Neural cell (in vitro differentiated cells): ENCODE results near the gene WDFY3. TPM values are rescaled to one million over a fixed set of nuclear protein-coding genes. Genes with fewer than 3 reads are reported as not detected.

Experiments used
- H2AFZ ChIP-seq: fragments of 200-600, 300-800 bp; sonication (generic), shearing (Covaris generic); 2 replicates; pipeline ENCODE4 v1.6.0; 2014; ENCODE audit warnings: low read depth, mild to moderate bottlenecking, antibody characterized with exemption, low read length, moderate library complexity
- H3F3A ChIP-seq: fragments of 200-600 bp; shearing (Covaris generic); 2 replicates; pipeline ENCODE4 v1.6.1; 2016; ENCODE audit warnings: mild to moderate bottlenecking, moderate library complexity, mixed read lengths, antibody characterized with exemption, low read length; ENCODE audit not compliant: insufficient read depth, poor library complexity, severe bottlenecking
- H3K27ac ChIP-seq: fragments of 200-600, 300-800 bp; sonication (generic), shearing (Covaris generic); 2 replicates; pipeline ENCODE4 v1.5.1; 2014; ENCODE audit warnings: mild to moderate bottlenecking, low read length, moderate library complexity
- H3K27me3 ChIP-seq: fragments of 300-800, 200-600 bp; sonication (generic), shearing (Covaris generic); 2 replicates; pipeline ENCODE4 v1.6.0; 2014; ENCODE audit warnings: mild to moderate bottlenecking, low read depth, low read length, moderate library complexity; ENCODE audit not compliant: insufficient read depth
- H3K36me3 ChIP-seq: fragments of 300-800, 200-600 bp; sonication (generic), shearing (Covaris generic); 2 replicates; pipeline ENCODE4 v1.5.1; 2014; ENCODE audit warnings: mild to moderate bottlenecking, antibody characterized with exemption, low read length, moderate library complexity; ENCODE audit not compliant: insufficient read depth
- H3K4me2 ChIP-seq: fragments of 300-800, 200-600 bp; sonication (generic), shearing (Covaris generic); 2 replicates; pipeline ENCODE4 v1.6.0; 2014; ENCODE audit warnings: mild to moderate bottlenecking, low read length
- H3K4me3 ChIP-seq: fragments of 300-800, 200-600 bp; sonication (generic), shearing (Covaris generic); 2 replicates; pipeline ENCODE4 v1.5.1; 2014; ENCODE audit warnings: mild to moderate bottlenecking, low read length, moderate library complexity
- H3K79me2 ChIP-seq: fragments of 200-600 bp; shearing (Covaris generic); replicated peaks from 2 replicates; pipeline ENCODE4 v1.6.0; 2014; ENCODE audit warnings: mild to moderate bottlenecking, low read length, moderate library complexity; ENCODE audit not compliant: insufficient read depth
- H3K9ac ChIP-seq: fragments of 300-800, 200-600 bp; sonication (generic), shearing (Covaris generic); 2 replicates; pipeline ENCODE4 v1.6.1; 2016; ENCODE audit warnings: mild to moderate bottlenecking, low read length, mixed read lengths
- H3K9me2 ChIP-seq: fragments of 200-600 bp; shearing (Covaris generic); 2 replicates; pipeline ENCODE4 v1.6.1; 2016; ENCODE audit warnings: mild to moderate bottlenecking, low read length, mixed read lengths; ENCODE audit not compliant: insufficient read depth
- H3K9me3 ChIP-seq: fragments of 200-600, 300-800 bp; sonication (generic), shearing (Covaris generic); 2 replicates; pipeline ENCODE4 v1.6.1; 2016; ENCODE audit warnings: mild to moderate bottlenecking, mixed run types, low read length, moderate library complexity, mixed read lengths
- H4K20me1 ChIP-seq: fragments of 200-600 bp; shearing (Covaris generic); 2 replicates; pipeline ENCODE4 v1.6.1; 2016; ENCODE audit warnings: mild to moderate bottlenecking, mixed run types; ENCODE audit not compliant: insufficient read depth
- CTCF ChIP-seq: fragments of 450-650 bp; IDR thresholded peaks from 2 replicates; pipeline ENCODE4 v1.5.1; 2014; ENCODE audit warnings: antibody characterized with exemption, mild to moderate bottlenecking, moderate library complexity; ENCODE audit not compliant: poor library complexity, severe bottlenecking
- EP300 ChIP-seq: fragments of 450-650 bp; conservative IDR thresholded peaks from 2 replicates; pipeline ENCODE4 v1.6.1; 2014; ENCODE audit warnings: antibody characterized with exemption, mild to moderate bottlenecking, moderate library complexity; ENCODE audit not compliant: poor library complexity, severe bottlenecking
- EZH2 ChIP-seq: fragments of 200-600, 300-800 bp; shearing (Covaris generic), sonication (generic); IDR thresholded peaks from 2 replicates; pipeline ENCODE4 v1.6.1; 2014; ENCODE audit warnings: antibody characterized with exemption, low read length, borderline replicate concordance, mild to moderate bottlenecking; ENCODE audit not compliant: insufficient read depth, poor library complexity, severe bottlenecking
- MXI1 ChIP-seq: fragments of 450-650 bp; conservative IDR thresholded peaks from 2 replicates; pipeline ENCODE4 v1.6.1; 2014; ENCODE audit warnings: antibody characterized with exemption, mild to moderate bottlenecking; ENCODE audit not compliant: poor library complexity, severe bottlenecking
- POLR2AphosphoS5 ChIP-seq: IDR thresholded peaks from 2 replicates; pipeline ENCODE4 v1.6.1; 2012
- RAD21 ChIP-seq: fragments of 450-650 bp; conservative IDR thresholded peaks from 2 replicates; pipeline ENCODE4 v1.6.1; 2014; ENCODE audit warnings: antibody characterized with exemption, mild to moderate bottlenecking, moderate library complexity
- REST ChIP-seq: IDR thresholded peaks from 2 replicates; pipeline ENCODE4 v1.6.1; 2012; ENCODE audit warnings: borderline replicate concordance
- SMC3 ChIP-seq: fragments of 450-650 bp; conservative IDR thresholded peaks from 2 replicates; pipeline ENCODE4 v1.6.1; 2014; ENCODE audit warnings: antibody characterized with exemption, mild to moderate bottlenecking, moderate library complexity; ENCODE audit not compliant: poor library complexity
- TAF1 ChIP-seq: IDR thresholded peaks from 2 replicates; pipeline ENCODE4 v1.6.1; 2012; ENCODE audit warnings: low read depth
- polyA plus RNA-seq: library from polyadenylated mRNA; depleted of rRNA; stranded (reverse); fragments of >200 nt; gene quantifications from 2 replicates; pipeline ENCODE4 v1.2.3, GENCODE V29; 2014

The WDFY3 gene
- polyA plus RNA-seq, 1 donor from 2014 or later = 39.8 TPM

GRCh38 chr4:84925558-84925957, 40.9 kb downstream of the WDFY3 start:
- no peaks in the 10 kb centered on the region for H4K20me1 ChIP-seq
- no peaks in the 10 kb centered on the region for H3K9me3 ChIP-seq
- H2AFZ ChIP-seq = no peak overlapping the region
- no peak overlapping the region for H3K9ac ChIP-seq
- H3K27me3 ChIP-seq = no peaks in the 10 kb centered on the region
- H3K27ac ChIP-seq = no peak overlapping the region
- no peak overlapping the region for H3K4me3 ChIP-seq
- peaks cover 9% of the 10 kb centered on the region for H3K36me3 ChIP-seq
- no peaks in the 10 kb centered on the region for H3K9me2 ChIP-seq
- H3K4me2 ChIP-seq = no peak overlapping the region
- H3K79me2 ChIP-seq = peaks cover 9% of the 10 kb centered on the region
- no peaks in the 10 kb centered on the region for H3F3A ChIP-seq
- TF ChIP-seq MXI1 (no peak), EZH2 (no peak), REST (no peak), TAF1 (no peak), RAD21 (no peak), POLR2AphosphoS5 (no peak), SMC3 (no peak), EP300 (no peak), CTCF (no peak)

- Histone ChIP-seq H3K9ac (no peak overlapping the region), H3K9me2 (no peaks in the 10 kb centered on the region), H3K27ac (no peak overlapping the region), H3K4me3 (no peak overlapping the region), H3K79me2 (peaks cover 5% of the 10 kb centered on the region), H3F3A (no peaks in the 10 kb centered on the region), H3K36me3 (peaks cover 9% of the 10 kb centered on the region), H2AFZ (no peak overlapping the region), H3K27me3 (no peaks in the 10 kb centered on the region), H4K20me1 (no peaks in the 10 kb centered on the region), H3K4me2 (no peak overlapping the region), H3K9me3 (no peaks in the 10 kb centered on the region)
- TF ChIP-seq REST (no peak), EP300 (no peak), POLR2AphosphoS5 (no peak), CTCF (no peak), SMC3 (no peak), TAF1 (no peak), MXI1 (no peak), EZH2 (no peak), RAD21 (no peak)
Measured at GRCh38 chr4:84924434-84924833, 42.1 kb downstream of the WDFY3 start.
